ENCODE results near the gene COX7B.
"Not testable (repeated sequence)": the region's sequence is repeated elsewhere in the genome, so short reads cannot be mapped to it uniquely, and the experiment has no call there.

COX7B gene

DNA sequence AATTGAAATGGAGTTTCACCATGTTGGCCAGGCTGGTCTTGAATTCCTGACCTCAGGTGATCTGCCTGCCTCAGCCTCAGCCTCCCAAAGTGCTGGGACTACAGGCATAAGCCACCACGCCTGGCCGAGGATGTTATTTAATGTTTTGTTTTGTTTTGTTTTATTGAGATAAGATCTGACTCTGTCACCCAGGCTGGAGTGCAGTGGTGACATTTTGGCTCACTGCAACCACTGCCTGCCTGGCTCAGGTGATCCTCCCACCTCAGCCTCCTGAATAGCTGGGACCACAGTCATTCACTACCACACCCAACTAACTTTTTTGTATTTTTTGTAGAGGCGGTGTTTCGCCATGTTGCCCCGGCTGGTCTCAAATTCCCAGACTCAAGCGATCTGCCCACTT, 45.8 kb downstream of the COX7B start:
- DNase-seq (ENCODE audit: low read depth in 2 of 2): not testable (repeated sequence)

DNA sequence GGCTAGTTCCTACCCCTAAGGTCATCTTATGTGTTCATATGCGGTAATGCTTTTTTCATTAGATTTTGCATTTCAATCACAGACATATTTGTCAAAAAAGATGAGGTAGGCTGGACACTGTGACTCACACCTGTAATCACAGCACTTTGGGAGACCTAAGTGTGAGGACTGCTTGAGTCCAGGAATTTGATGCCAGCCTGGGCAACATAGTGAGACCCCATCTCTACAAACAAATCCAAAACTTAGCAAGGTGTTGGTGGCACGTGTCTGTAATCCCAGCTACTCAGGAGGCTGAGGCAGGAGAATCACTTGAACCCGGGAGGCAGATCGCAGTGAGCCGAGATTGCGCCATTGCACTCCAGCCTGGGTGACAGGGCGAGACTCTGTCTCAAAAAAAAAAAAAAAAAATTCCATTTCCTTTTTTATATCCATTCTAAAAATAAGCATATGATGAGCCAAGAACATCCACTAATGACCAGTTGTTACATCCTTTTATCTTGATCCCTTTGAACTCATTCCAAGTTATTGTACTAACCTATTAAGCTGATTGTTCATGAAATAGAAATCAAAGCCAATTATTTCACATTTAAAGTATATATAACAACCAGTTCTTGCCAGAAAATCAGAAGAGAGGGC, 46.8 kb downstream of the COX7B start:
- DNase-seq (ENCODE audit: low read depth in 2 of 2): no peak

DNA sequence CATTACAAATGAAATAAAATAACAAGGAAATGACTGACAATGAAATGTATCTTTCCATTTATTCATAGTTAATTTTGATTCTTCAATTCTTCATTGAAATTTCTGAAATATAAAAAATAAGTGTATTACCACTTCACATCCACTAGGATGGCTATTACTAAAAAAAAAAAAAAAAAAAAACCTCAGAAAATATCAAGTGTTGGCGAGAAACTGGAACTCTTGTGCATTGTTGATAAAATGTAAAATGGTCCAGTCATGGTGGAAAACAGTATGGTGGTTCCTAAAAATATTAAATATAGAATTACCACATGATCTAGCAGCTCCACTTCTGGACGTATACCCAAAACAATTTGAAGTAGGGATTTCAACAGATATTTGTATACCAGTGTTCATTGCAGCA, 47.3 kb downstream of the COX7B start:
- no peak for DNase-seq (ENCODE audit: low read depth in 2 of 2)

DNA sequence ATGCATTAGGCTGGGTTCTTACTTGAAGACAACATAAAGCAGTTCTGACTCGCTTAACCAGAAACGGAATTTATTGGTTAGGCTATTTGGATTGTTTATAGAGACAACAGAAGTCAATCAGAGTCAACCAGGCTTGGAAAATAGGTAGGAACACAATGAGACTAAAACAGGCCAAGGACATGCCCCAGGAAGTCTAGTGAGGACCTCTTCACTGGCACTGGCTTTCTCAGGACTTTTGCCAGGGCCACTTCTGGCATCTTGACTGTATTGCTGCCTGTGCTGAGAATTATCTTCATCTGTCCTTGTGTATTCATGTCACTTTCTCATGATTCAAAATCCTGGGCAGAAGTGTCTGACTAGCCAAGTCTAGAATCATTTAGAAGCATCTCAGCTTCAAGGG, 50.6 kb downstream of the COX7B start:
- DNase-seq (ENCODE audit: low read depth in 2 of 2): no peak

DNA sequence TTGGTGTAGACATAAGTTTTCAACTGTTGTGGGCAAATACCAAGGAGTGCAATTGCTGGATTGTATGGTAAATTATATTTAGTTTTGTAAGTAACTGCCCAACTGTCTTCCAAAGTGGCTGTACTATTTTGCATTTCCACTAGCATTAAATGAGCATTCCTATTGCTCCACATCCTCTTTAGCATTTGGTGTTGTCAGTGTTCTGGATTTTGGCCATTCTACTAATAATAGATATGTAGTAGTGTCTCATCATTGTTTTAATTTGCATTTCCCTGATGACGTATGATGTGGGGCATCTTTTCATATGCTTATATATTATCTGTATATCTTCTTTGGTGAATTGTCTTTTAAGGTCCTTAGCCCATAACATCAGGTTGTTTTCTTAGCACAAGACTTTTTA, 52.9 kb downstream of the COX7B start:
- DNase-seq (ENCODE audit: low read depth in 2 of 2): no peak

DNA sequence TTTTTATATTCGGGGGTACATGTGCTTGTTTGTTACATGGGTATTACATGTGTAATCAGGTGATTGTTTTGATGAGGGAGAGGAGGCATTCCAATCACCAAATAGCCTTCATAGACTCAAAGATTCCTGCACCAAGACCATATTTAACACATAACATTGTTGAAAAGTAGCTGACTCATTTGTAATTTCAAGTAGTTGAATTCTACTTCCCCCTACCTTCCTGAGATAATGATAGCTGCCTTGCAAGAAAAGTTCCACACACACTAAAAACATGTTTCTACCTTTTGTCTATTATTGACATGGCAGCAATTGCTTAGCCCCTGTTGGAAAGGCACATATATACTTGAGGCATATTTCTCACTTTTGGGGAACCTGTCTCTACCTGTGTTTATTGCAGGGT, 54.0 kb downstream of the COX7B start:
- no peak for DNase-seq (ENCODE audit: low read depth in 2 of 2)

DNA sequence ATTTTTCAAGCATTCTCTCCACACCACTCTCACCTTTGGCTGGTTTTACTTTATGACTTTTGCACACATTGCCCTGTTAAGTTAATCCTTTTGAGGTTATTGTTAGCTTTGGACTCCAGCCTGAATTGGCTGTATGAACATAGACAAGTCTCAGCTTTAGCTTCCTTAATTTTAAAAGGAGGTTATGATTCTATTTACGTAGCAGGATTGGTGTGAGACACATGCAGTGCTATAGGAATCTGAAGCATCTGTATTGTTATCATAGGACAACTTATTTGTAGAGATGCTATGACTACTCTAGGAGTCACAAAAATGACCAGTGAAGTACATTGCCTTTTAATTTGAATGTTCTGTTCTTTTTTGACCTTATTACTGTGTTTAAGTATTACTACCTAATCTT, 54.4 kb downstream of the COX7B start:
- DNase-seq (ENCODE audit: low read depth in 2 of 2): no peak
